Activated naive CD8-positive, alpha-beta T cell treated with anti-CD3 and anti-CD28 coated beads for 36 hours (primary cell): ENCODE data around the gene FHAD1. TPM values are rescaled to one million over a fixed set of nuclear protein-coding genes. Genes with fewer than 3 reads are reported as not detected.

ENCODE experiments used
- DNase-seq: peaks from one replicate; pipeline ENCODE4 v3.0.0; 2021
- H3K27ac Mint-ChIP-seq: one replicate; pipeline ENCODE4 v1.8.0; 2022; ENCODE audit warnings: mild to moderate bottlenecking, moderate library complexity, mixed read lengths
- H3K27me3 Mint-ChIP-seq: one replicate; pipeline ENCODE4 v1.8.0; 2022; ENCODE audit warnings: mild to moderate bottlenecking, mixed read lengths
- H3K36me3 Mint-ChIP-seq: one replicate; pipeline ENCODE4 v1.8.0; 2021; ENCODE audit warnings: mild to moderate bottlenecking, mixed read lengths
- H3K4me1 Mint-ChIP-seq: one replicate; pipeline ENCODE4 v1.8.0; 2021; ENCODE audit warnings: mixed read lengths
- H3K4me3 Mint-ChIP-seq: one replicate; pipeline ENCODE4 v1.8.0; 2022; ENCODE audit warnings: mild to moderate bottlenecking, moderate library complexity, mixed read lengths
- H3K9me3 Mint-ChIP-seq: one replicate; pipeline ENCODE4 v1.8.0; 2022; ENCODE audit warnings: mixed read lengths
- total RNA-seq, 2 experiments: library from RNA; stranded (reverse); gene quantifications; one replicate each; pipeline ENCODE4 v1.2.3, GENCODE V29; 2021

Gene FHAD1
- total RNA-seq, 2 experiments from 2014 or later, result 0.49 to 0.70 TPM

DNA sequence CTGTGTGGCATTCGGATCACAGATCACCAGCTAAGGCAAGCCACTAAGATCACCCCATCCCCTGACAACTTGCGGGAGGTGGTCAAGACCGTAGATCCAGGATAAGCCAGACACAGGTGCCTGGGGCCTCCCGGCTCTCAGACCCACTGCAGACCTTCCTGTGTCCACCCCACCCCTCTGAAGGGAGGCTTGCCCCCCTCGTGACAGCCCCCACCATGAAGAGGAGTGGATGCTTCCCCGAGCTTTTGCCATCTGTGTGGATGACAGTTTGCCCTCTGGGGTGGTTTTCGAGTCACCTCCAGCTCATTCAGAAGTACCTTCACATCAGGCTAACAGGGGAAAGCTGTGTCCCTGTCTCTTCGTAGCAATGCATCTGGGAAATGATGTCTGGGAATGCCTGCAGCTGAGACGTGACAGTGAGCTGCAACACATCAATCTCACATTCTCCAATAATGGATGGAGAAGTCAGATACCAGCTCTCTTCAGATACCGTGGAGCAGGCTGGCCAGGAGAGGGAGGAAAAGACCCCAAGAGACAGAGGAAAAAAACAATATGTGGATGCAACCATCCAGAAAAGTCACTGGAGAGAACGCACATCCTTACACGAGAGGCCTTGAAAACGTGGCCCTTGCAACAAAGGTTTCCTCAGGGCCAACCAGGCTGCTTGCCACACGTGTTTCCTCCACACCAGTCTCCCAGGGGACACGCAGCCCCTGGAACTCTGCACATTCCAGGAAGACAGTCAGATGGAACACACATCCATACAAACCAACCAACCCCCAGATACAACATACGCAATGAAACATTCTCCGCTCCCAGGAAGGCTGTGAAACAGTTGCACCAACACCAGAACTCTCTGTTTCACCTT is 20.4 kb upstream of the FHAD1 start:
- DNase-seq, result no peak
- Mint-ChIP-seq H3K9me3 (no peaks in the 10 kb centered on the region), H3K27me3 (peaks cover 17% of the 10 kb centered on the region), H3K27ac (peak overlapping the region; percentile 13), H3K36me3 (no peaks in the 10 kb centered on the region), H3K4me3 (no peak overlapping the region), H3K4me1 (peaks cover 18% of the 10 kb centered on the region)

GRCh38 chr1:15229707-15230131 is 17.3 kb upstream of the FHAD1 start:
- Mint-ChIP-seq H3K4me3 (no peak overlapping the region), H3K36me3 (peaks cover 2% of the 10 kb centered on the region), H3K27me3 (peaks cover 12% of the 10 kb centered on the region), H3K9me3 (peaks cover 2% of the 10 kb centered on the region), H3K4me1 (peaks cover 28% of the 10 kb centered on the region), H3K27ac (no peak overlapping the region)
- DNase-seq, result no peak

DNA sequence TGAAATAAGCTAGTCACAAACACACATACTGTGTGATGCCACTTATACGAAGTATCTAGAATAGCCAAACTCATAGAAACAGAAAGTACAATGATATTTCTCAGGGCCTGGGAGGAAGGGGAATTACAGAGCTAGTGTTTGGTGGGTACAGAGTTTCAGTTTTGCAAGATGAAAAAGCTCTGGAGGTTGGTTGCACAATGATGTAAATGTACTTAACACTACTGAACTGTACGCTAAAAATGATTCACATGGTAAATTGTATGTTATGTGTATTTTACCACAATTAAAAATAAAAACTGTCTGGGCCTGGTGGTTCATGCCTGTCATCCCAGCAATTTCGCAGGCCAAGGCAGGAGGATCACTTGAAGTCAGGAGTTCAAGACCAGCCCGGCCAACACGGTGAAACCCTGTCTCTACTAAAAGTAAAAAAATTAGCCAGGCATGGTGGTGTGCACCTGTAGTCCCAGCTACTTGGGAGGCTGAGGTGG is 15.3 kb upstream of the FHAD1 start:
- H3K4me3 Mint-ChIP-seq, result no peak overlapping the region
- peak; percentile 28 for DNase-seq

DNA sequence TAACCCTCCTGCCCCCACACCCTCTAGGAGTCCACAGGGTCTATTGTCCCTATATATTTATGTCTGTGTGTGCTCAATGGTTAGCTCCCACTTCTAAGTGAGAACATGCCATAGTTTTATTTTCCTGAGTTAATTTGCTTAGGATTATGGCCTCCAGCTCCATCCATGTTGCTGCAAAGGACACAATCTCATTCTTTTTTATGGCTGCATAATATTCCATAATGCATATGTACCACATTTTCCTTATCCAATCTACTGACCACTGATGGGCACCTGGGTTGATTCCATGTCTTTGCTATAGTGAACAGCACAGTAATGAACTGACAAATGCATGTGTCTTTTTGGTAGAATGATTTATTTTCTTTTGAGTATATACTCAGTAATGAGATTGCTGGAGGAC is 13.3 kb upstream of the FHAD1 start:
- Mint-ChIP-seq H3K4me3 (no peak overlapping the region), H3K4me1 (peaks cover 28% of the 10 kb centered on the region), H3K27ac (no peak overlapping the region), H3K36me3 (peaks cover 2% of the 10 kb centered on the region), H3K27me3 (peaks cover 27% of the 10 kb centered on the region), H3K9me3 (peaks cover 2% of the 10 kb centered on the region)
- no peak for DNase-seq

More for the DNA sequence above, 15.3 kb upstream of the FHAD1 start:
- Mint-ChIP-seq H3K4me1 (peaks cover 28% of the 10 kb centered on the region), H3K9me3 (peaks cover 2% of the 10 kb centered on the region), H3K27ac (peak overlapping the region; percentile 40), H3K27me3 (peaks cover 21% of the 10 kb centered on the region), H3K36me3 (peaks cover 2% of the 10 kb centered on the region)

DNA sequence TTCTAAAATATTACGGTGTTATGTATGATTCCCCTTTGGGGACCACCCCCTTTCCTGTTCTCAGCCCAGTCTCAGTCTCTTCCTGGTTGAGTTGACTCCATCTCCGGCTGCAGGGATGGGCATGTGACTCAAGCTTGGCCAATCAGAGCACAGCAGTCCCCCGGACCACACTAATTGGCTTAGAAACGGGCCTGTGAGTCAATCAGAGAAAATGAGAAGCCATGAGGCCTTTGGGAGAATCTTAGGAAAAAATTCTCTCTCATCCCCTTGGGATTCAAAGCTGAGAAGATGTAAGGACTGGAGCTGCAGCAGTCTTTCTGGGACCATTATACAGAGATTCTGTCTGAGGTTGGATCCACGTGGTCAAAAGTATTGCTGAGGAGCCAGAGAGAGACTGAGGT is 10.7 kb upstream of the FHAD1 start:
- H3K36me3 Mint-ChIP-seq, result peaks cover 2% of the 10 kb centered on the region
- H3K9me3 Mint-ChIP-seq, result peaks cover 2% of the 10 kb centered on the region
- DNase-seq, result no peak
- H3K4me1 Mint-ChIP-seq, result peaks cover 15% of the 10 kb centered on the region
- no peak overlapping the region for H3K27ac Mint-ChIP-seq
- H3K27me3 Mint-ChIP-seq, result peaks cover 41% of the 10 kb centered on the region
- no peak overlapping the region for H3K4me3 Mint-ChIP-seq

DNA sequence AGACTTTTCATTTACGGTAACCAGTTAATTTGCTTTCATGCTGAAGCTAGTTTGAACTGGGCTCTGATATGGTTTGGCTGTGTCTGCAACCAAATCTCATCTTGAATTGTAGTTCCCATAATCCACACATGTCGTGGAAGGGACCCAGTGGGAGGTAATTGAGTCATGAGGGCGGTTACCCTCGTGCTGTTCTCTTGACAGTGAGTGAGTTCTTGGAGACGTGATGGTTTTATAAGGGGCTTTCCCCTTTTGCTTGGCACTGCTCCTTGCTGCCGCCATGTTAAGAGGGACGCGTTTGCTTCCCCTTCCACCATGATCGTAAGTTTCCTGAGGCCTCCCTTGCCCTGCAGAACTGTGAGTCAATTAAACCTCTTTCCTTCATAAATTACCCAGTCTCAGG is 10.3 kb upstream of the FHAD1 start:
- Mint-ChIP-seq H3K4me1 (peaks cover 11% of the 10 kb centered on the region), H3K4me3 (no peak overlapping the region), H3K27me3 (peaks cover 45% of the 10 kb centered on the region), H3K9me3 (peaks cover 2% of the 10 kb centered on the region), H3K36me3 (peaks cover 2% of the 10 kb centered on the region), H3K27ac (no peak overlapping the region)
- no peak for DNase-seq

DNA sequence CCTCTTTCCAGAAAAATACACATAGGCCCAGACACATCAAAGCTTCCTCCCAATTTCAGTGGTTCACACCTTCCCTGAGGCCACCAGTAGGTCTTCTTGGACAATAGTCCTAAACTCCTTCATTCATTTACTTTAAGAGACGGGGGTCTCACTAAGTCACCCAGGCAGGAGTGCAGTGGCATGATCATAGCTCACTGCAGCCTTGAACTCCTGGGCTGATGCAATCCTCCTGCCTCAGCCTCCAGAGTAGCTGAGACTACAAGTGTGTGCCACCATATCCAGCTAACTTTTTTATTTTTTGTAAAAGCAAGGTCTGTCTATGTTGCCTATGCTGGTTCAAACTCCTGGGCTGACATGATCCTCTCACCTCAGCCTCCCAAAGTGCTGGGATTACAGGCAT is 8.2 kb upstream of the FHAD1 start:
- no peak for DNase-seq
- Mint-ChIP-seq H3K27ac (no peak overlapping the region), H3K4me3 (no peak overlapping the region), H3K4me1 (peaks cover under 1% of the 10 kb centered on the region), H3K27me3 (peaks cover 58% of the 10 kb centered on the region), H3K9me3 (no peaks in the 10 kb centered on the region), H3K36me3 (no peaks in the 10 kb centered on the region)

GRCh38 chr1:15242766-15243165 is 4.3 kb upstream of the FHAD1 start:
- Mint-ChIP-seq H3K9me3 (peaks cover 20% of the 10 kb centered on the region), H3K4me3 (no peak overlapping the region), H3K4me1 (peaks cover 21% of the 10 kb centered on the region), H3K27ac (no peak overlapping the region), H3K36me3 (peaks cover 21% of the 10 kb centered on the region), H3K27me3 (peaks cover 71% of the 10 kb centered on the region)
- DNase-seq, result no peak

- no peak overlapping the region for H3K4me3 Mint-ChIP-seq
- H3K27ac Mint-ChIP-seq, result no peak overlapping the region
- H3K36me3 Mint-ChIP-seq, result peaks cover 21% of the 10 kb centered on the region
- H3K27me3 Mint-ChIP-seq, result peaks cover 74% of the 10 kb centered on the region
- peaks cover 28% of the 10 kb centered on the region for H3K4me1 Mint-ChIP-seq
- no peak for DNase-seq
- peaks cover 23% of the 10 kb centered on the region for H3K9me3 Mint-ChIP-seq
Measured at GRCh38 chr1:15243275-15244043, 3.6 kb upstream of the FHAD1 start.

DNA sequence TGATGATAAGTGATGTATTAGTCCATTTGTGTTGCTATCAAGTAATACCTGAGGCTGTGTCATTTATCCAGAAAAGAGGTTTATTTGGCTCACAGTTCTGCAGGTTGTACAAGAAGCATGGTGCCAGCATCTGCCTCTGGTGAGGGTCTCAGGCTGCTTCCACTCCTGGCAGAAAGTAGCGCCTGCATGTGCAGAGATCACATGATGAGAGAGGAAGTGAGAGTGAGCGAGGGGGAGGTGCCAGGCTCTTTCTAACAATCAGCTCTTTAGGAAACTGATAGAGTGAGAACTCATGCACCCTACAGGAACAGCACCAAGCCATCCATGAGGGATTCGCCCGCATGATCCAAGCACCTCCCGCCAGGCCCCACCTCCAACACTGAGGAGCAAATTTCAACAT is 2.2 kb upstream of the FHAD1 start:
- H3K36me3 Mint-ChIP-seq, result peaks cover 27% of the 10 kb centered on the region
- no peak overlapping the region for H3K4me3 Mint-ChIP-seq
- no peak overlapping the region for H3K27ac Mint-ChIP-seq
- peaks cover 28% of the 10 kb centered on the region for H3K9me3 Mint-ChIP-seq
- DNase-seq, result no peak
- peaks cover 75% of the 10 kb centered on the region for H3K27me3 Mint-ChIP-seq
- peaks cover 42% of the 10 kb centered on the region for H3K4me1 Mint-ChIP-seq

DNA sequence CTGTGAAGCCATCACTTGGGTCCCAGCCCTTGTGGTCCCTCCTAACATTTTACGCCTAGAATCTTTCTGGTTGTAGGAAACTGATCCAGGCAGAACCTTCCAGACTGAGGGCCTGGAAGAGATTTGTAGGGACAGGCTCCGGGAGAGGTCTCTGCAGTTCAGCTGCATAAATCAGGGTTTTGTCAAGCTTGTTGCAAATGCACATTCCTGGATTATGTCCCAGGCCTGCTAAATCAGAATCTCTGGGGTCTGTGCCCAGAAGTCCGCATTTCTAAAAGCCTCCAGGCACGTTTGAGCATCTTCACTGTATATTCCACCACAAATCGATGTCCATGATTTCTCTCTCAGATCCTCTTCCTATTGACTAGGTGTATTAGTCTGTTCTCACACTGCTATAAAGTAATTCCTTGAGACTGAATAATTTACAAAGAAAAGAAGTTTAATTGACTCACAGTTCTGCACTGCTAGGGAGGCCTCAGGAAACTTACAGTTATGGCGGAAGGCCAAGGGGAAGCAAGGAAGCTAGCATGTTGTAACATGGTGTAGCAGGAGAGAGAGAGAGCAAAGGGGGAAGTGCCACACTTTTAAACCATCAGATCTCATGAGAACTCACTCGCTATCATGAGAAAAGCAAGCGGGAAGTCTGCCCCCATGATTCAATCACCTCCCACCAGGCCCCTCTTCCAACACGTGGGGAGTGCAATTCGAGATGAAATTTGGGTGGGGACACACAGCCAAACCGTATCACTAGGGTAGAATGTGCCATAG is 1.2 kb upstream of the FHAD1 start:
- H3K4me1 Mint-ChIP-seq, result peaks cover 47% of the 10 kb centered on the region
- H3K4me3 Mint-ChIP-seq, result peak overlapping the region; percentile 22

GRCh38 chr1:15248216-15248615 is 1.2 kb downstream of the FHAD1 start:
- Mint-ChIP-seq H3K27me3 (peaks cover 50% of the 10 kb centered on the region), H3K4me1 (peaks cover 64% of the 10 kb centered on the region), H3K9me3 (peaks cover 30% of the 10 kb centered on the region), H3K4me3 (no peak overlapping the region), H3K27ac (peak overlapping the region; percentile 88), H3K36me3 (peaks cover 31% of the 10 kb centered on the region)
- peak; percentile 13 for DNase-seq

More for the DNA sequence above, 1.2 kb upstream of the FHAD1 start:
- no peak overlapping the region for H3K27ac Mint-ChIP-seq
- H3K9me3 Mint-ChIP-seq, result peaks cover 30% of the 10 kb centered on the region
- peaks cover 31% of the 10 kb centered on the region for H3K36me3 Mint-ChIP-seq
- no peak for DNase-seq
- H3K27me3 Mint-ChIP-seq, result peaks cover 69% of the 10 kb centered on the region

GRCh38 chr1:15249081-15249480 is 2.1 kb downstream of the FHAD1 start:
- peak overlapping the region; percentile 42 for H3K4me3 Mint-ChIP-seq
- peak; percentile 80 for DNase-seq
- H3K36me3 Mint-ChIP-seq, result peaks cover 30% of the 10 kb centered on the region
- H3K27me3 Mint-ChIP-seq, result peaks cover 43% of the 10 kb centered on the region
- peaks cover 69% of the 10 kb centered on the region for H3K4me1 Mint-ChIP-seq
- peak overlapping the region; percentile 88 for H3K27ac Mint-ChIP-seq
- peaks cover 30% of the 10 kb centered on the region for H3K9me3 Mint-ChIP-seq

GRCh38 chr1:15251857-15252835 is 5.1 kb downstream of the FHAD1 start:
- DNase-seq, result no peak
- H3K36me3 Mint-ChIP-seq, result peaks cover 13% of the 10 kb centered on the region
- peaks cover 11% of the 10 kb centered on the region for H3K9me3 Mint-ChIP-seq
- H3K27me3 Mint-ChIP-seq, result peaks cover 17% of the 10 kb centered on the region
- peaks cover 58% of the 10 kb centered on the region for H3K4me1 Mint-ChIP-seq
- peak overlapping the region; percentile 52 for H3K4me3 Mint-ChIP-seq
- H3K27ac Mint-ChIP-seq, result peak overlapping the region; percentile 90
